H1 (cell line): ENCODE data around the gene GINS3. TPM values are rescaled to one million over a fixed set of nuclear protein-coding genes. Genes with fewer than 3 reads are reported as not detected.

Source experiments
- TAF1 ChIP-seq: IDR thresholded peaks from 2 replicates; pipeline ENCODE4 v1.6.1; 2011; ENCODE audit warnings: mild to moderate bottlenecking, low read depth, low read length
- polyA plus RNA-seq, 7 experiments: library from polyadenylated mRNA; depleted of rRNA in 3 of 7; stranded (reverse) in 5 of 7; unstranded in 2 of 7; fragments of >200 nt in 5 of 7; fragments of 200-250 nt in 2 of 7; gene quantifications; 1 replicate in 5 of 7; 2 replicates in 1 of 7; 4 replicates in 1 of 7; pipeline versions ENCODE4 v1.2.1 to v1.2.3, GENCODE V29; 2011 to 2013; ENCODE audit warnings: missing spikeins in 2 of 7, mixed read lengths in 2 of 7
- total RNA-seq: library from RNA; stranded (reverse); fragmentation: NEBNext Ultra II Directional; extraction: Animal tissue kit (Norgen Biotek cat#: 25700); gene quantifications from 2 replicates; pipeline ENCODE4 v1.2.1, GENCODE V29; 2021
- TF ChIP-seq, protein P1 (sequence below), 3 experiments: IDR thresholded peaks; 1 replicate in 2 of 3; 2 replicates in 1 of 3; pipeline versions ENCODE4 v1.5.1 to v1.6.1; 2011; ENCODE audit warnings: low read length in 3 of 3, mild to moderate bottlenecking in 3 of 3, inconsistent platforms in 2 of 3, low read depth in 1 of 3, moderate library complexity in 1 of 3; ENCODE audit not compliant: insufficient read depth in 1 of 3; ENCODE audit errors: control extremely low read depth in 1 of 3

The GINS3 gene
- total and polyA plus RNA-seq, 2 of the 8 experiments (the other 6 are each of a cell fraction or from before 2014, with no cell fraction given), result 12.9 to 15.4 TPM

DNA sequence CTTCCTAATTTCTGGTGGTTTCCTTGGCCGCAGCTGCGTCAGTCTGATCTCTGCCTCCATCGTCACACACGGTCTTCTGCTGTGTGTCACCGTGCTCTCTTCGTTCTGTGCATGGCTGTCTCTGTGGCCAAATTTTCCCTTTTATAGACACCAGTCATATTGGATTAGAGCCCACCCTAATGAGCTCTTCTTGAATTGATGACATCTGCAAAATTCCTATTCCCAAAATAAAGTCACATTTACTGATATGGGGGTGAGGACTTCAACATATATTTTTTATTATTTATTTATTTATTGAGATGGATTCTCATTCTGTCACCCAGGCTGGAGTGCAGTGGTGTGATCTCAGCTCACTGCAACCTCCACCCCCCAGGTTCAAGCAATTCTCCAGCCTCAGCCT is 38.4 kb downstream of the GINS3 start (continued):
- TF ChIP-seq, protein P1, sequence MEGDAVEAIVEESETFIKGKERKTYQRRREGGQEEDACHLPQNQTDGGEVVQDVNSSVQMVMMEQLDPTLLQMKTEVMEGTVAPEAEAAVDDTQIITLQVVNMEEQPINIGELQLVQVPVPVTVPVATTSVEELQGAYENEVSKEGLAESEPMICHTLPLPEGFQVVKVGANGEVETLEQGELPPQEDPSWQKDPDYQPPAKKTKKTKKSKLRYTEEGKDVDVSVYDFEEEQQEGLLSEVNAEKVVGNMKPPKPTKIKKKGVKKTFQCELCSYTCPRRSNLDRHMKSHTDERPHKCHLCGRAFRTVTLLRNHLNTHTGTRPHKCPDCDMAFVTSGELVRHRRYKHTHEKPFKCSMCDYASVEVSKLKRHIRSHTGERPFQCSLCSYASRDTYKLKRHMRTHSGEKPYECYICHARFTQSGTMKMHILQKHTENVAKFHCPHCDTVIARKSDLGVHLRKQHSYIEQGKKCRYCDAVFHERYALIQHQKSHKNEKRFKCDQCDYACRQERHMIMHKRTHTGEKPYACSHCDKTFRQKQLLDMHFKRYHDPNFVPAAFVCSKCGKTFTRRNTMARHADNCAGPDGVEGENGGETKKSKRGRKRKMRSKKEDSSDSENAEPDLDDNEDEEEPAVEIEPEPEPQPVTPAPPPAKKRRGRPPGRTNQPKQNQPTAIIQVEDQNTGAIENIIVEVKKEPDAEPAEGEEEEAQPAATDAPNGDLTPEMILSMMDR (IDR thresholded peaks at IDR 0.05; ENCODE audit: control extremely low read depth in 1 of 3, insufficient read depth in 1 of 3, low read depth in 1 of 3, low read length in 3 of 3), result no peak
- no peak for TF ChIP-seq TAF1
- TF ChIP-seq, all 59 proteins: peak for 0
